HL-60/S4 (cell line): ENCODE measurements around the gene PRND.

ENCODE experiments used
- in situ Hi-C: fragments of 300-500 bp; cut with MboI; formaldehyde crosslinking; loops from 2 replicates; pipeline ENCODE4 v1.14.3; 2022; ENCODE audit warnings: low sequenced_read_pairs

Gene PRND

DNA sequence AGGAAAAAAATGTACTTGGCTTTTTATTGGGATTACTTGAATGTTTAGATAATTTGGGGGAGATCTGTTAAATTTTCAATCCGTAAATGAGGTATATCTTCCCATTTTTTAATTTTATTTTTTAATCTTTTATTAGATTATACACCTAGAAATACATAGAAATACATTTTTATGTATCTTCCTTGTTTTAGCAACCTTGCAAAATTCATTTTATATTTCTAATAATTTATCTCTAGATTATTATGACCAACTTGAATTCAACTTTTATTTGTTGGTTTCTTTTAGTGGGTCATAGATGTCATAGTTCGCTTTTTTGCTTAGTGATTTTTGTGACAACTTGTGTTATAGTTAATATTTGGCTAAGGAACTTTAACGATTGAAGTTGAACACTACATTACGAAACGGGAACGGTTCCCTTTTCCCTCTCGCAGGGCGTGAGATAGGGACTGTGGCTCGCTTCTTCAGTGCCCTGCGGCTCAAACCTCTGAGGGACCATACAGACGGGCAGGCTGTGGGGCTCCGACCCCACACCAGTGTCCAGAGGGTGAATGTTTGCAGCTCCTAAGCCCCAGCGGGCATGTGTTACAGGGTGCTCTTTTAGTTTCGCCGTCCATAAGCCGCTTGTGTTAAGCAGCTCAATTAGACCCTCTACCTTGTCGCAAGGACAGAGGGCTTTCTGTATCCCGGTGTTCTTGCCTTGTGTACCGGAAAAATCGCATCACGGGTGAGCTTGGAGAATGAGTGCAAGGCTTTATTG lies 53.8 kb downstream of the PRND start:
- in situ Hi-C loops: no loop called here

DNA sequence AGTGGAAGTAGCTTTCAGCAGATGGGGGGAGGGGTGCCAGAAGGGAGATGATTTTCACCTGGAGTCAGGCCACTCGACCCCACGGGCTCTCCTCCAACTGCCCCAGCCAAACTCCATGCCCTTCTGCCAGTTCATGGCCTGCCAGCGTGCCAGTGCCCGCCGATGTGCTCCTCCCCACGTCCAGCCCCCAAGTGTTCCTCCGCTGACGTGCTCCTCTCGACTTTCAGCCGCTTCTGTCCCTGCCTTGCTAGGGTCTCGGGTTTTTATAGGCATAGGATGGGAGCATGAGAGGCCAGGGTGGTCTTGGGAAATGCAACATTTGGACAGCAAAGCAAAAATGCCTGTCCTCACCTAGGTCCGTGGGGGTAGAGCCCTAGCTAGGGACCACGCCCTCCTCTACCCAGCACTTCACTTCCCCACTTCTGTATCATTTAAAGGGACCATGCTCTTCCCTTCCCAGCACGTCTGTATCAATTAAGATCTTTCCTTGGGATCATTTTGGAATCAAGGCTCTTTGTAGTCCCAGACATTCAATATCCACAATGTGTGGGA lies 54.4 kb downstream of the PRND start:
- in situ Hi-C loops: no loop called here
